DMS 273 treated with DMSO at 0.1 percent for 48 hours (cell line): ENCODE data around the gene STK17A.
"Not testable (repeated sequence)": the region's sequence is repeated elsewhere in the genome, so short reads cannot be mapped to it uniquely, and the experiment has no call there.

ENCODE experiments used
- DNase-seq: peaks from one replicate; lab custom pipeline; 2025; lab: John Stamatoyannopoulos, UW

STK17A gene

GRCh38 chr7:43659549-43659896 is 76.6 kb downstream of the STK17A start:
- DNase-seq = no peak

- DNase-seq = no peak
These were observed 77.2 kb downstream of the STK17A start for GRCh38 chr7:43660141-43660540.

GRCh38 chr7:43664681-43665080 is 81.8 kb downstream of the STK17A start:
- no peak for DNase-seq

- no peak for DNase-seq
These were observed 84.0 kb downstream of the STK17A start for GRCh38 chr7:43666938-43667337.

- no peak for DNase-seq
These were observed 85.1 kb downstream of the STK17A start for GRCh38 chr7:43668035-43668434.

GRCh38 chr7:43669286-43670081 is 86.6 kb downstream of the STK17A start:
- DNase-seq = no peak

- no peak for DNase-seq
These were observed 88.6 kb downstream of the STK17A start for GRCh38 chr7:43671521-43671920.

- DNase-seq = not testable (repeated sequence)
These were observed 90.5 kb downstream of the STK17A start for GRCh38 chr7:43673243-43673976.

GRCh38 chr7:43674559-43675436 is 91.9 kb downstream of the STK17A start:
- DNase-seq = no peak
